SHP77 (cell line): ENCODE results near the gene IL16.

Experiments used
- DNase-seq, 2 experiments: peaks; one replicate each; lab custom pipeline; 2025; lab: John Stamatoyannopoulos, UW

The IL16 gene

GRCh38 chr15:81209635-81210034, 13.0 kb downstream of the IL16 start:
- DNase-seq: no peak

- DNase-seq: no peak
These were observed 14.7 kb downstream of the IL16 start for GRCh38 chr15:81211376-81211775.

- DNase-seq: no peak
These were observed 17.3 kb downstream of the IL16 start for GRCh38 chr15:81213982-81214381.

GRCh38 chr15:81215531-81215930, 18.9 kb downstream of the IL16 start:
- DNase-seq: no peak

GRCh38 chr15:81215983-81216382, 19.3 kb downstream of the IL16 start:
- no peak for DNase-seq

- DNase-seq: no peak
These were observed 19.7 kb downstream of the IL16 start for GRCh38 chr15:81216422-81216821.

GRCh38 chr15:81221449-81221848, 24.8 kb downstream of the IL16 start:
- DNase-seq: no peak

- DNase-seq: no peak
These were observed 25.3 kb downstream of the IL16 start for GRCh38 chr15:81222007-81222406.

- DNase-seq: no peak
These were observed 26.8 kb downstream of the IL16 start for GRCh38 chr15:81223346-81223971.

GRCh38 chr15:81224232-81224631, 27.6 kb downstream of the IL16 start:
- no peak for DNase-seq

GRCh38 chr15:81225161-81225671, 28.5 kb downstream of the IL16 start:
- no peak for DNase-seq

GRCh38 chr15:81227716-81228115, 31.0 kb downstream of the IL16 start:
- no peak for DNase-seq

GRCh38 chr15:81229586-81229985, 32.9 kb downstream of the IL16 start:
- DNase-seq: no peak

GRCh38 chr15:81235276-81236123, 38.8 kb downstream of the IL16 start:
- DNase-seq: no peak

- DNase-seq: no peak
These were observed 42.5 kb downstream of the IL16 start for GRCh38 chr15:81239190-81239589.

GRCh38 chr15:81242778-81243177, 46.1 kb downstream of the IL16 start:
- no peak for DNase-seq

- no peak for DNase-seq
These were observed 47.6 kb downstream of the IL16 start for GRCh38 chr15:81244306-81244705.

- DNase-seq: no peak
These were observed 57.2 kb downstream of the IL16 start for GRCh38 chr15:81253846-81254245.

GRCh38 chr15:81254277-81254915, 57.7 kb downstream of the IL16 start:
- no peak for DNase-seq

- no peak for DNase-seq
These were observed 58.2 kb downstream of the IL16 start for GRCh38 chr15:81254916-81255290.

- DNase-seq: no peak
These were observed 58.8 kb downstream of the IL16 start for GRCh38 chr15:81255315-81255957.

GRCh38 chr15:81255958-81256320, 59.3 kb downstream of the IL16 start:
- no peak for DNase-seq

- DNase-seq: no peak
These were observed 60.2 kb downstream of the IL16 start for GRCh38 chr15:81256916-81257315.
